Panc1 (cell line): ENCODE measurements around the gene NUPR2. TPM values are rescaled to one million over a fixed set of nuclear protein-coding genes. Genes with fewer than 3 reads are reported as not detected.
"Not testable (repeated sequence)": the region's sequence is repeated elsewhere in the genome, so short reads cannot be mapped to it uniquely, and the experiment has no call there.

ENCODE experiments used
- ATAC-seq: fragments of 200-7000 bp; cut with Tn5 transposase; 2 replicates; pipeline ENCODE4 v1.9.1; 2020; ENCODE audit warnings: mild to moderate bottlenecking, moderate library complexity
- BruUV-seq: library from RNA; stranded (reverse); fragments of 400-500 nt; replicated peaks from 2 replicates; lab custom pipeline; 2021; lab: Mats Ljungman, UMichigan
- CTCF ChIA-PET: fragments of 300-600 bp; sonication (Branson Sonifier 250); formaldehyde crosslinking; loops from one replicate; lab custom pipeline; 2022; ENCODE audit warnings: antibody characterized with exemption; lab: Charles Lee
- POLR2A ChIA-PET: fragments of 300-600 bp; sonication (Branson Sonifier 250); formaldehyde crosslinking; loops from one replicate; lab custom pipeline; 2022; ENCODE audit warnings: antibody characterized with exemption; lab: Charles Lee
- DNase-seq: peaks from one replicate; pipeline ENCODE4 v3.0.0-alpha.2; 2010; ENCODE audit warnings: low read depth, low spot score
- H3K27ac ChIP-seq: 2 replicates; pipeline ENCODE4 v1.5.1; 2011; ENCODE audit warnings: mild to moderate bottlenecking, low read length, inconsistent platforms
- H3K27me3 ChIP-seq: fragments of 200-500 bp; sonication (Bioruptor generic); 2 replicates; pipeline ENCODE4 v1.6.0; 2014; ENCODE audit warnings: low read length, inconsistent platforms; ENCODE audit not compliant: control insufficient read depth, insufficient read depth
- H3K36me3 ChIP-seq: fragments of 200-500 bp; sonication (Bioruptor generic); 2 replicates; pipeline ENCODE4 v1.5.1; 2014; ENCODE audit warnings: inconsistent platforms, mild to moderate bottlenecking, low read length, moderate library complexity; ENCODE audit not compliant: control insufficient read depth, insufficient read depth
- H3K4me1 ChIP-seq: 2 replicates; pipeline ENCODE4 v1.5.1; 2011; ENCODE audit warnings: inconsistent platforms, mild to moderate bottlenecking, low read length, moderate library complexity; ENCODE audit not compliant: control insufficient read depth, insufficient read depth
- H3K4me3 ChIP-seq, 2 experiments: 2 replicates each; pipeline ENCODE4 v1.5.1; 2011 to 2012; ENCODE audit warnings: low read depth in 2 of 2, low read length in 2 of 2, mild to moderate bottlenecking in 2 of 2, inconsistent platforms in 1 of 2, moderate library complexity in 1 of 2
- H3K9me3 ChIP-seq: fragments of 200-500 bp; sonication (Bioruptor generic); 2 replicates; pipeline ENCODE4 v1.5.1; 2014; ENCODE audit warnings: low read depth, mild to moderate bottlenecking, inconsistent platforms, low read length, moderate library complexity; ENCODE audit not compliant: control insufficient read depth, insufficient read depth
- CTCF ChIP-seq: fragments of 450-650 bp; IDR thresholded peaks from 2 replicates; pipeline ENCODE4 v1.5.1; 2017; ENCODE audit warnings: mild to moderate bottlenecking
- POLR2AphosphoS5 ChIP-seq: IDR thresholded peaks from 2 replicates; pipeline ENCODE4 v1.6.1; 2012; ENCODE audit warnings: mild to moderate bottlenecking, low read depth, low read length, moderate library complexity
- REST ChIP-seq, 2 experiments: IDR thresholded peaks; 2 replicates each; pipeline ENCODE4 v1.6.1; 2011 to 2012; ENCODE audit warnings: low read depth in 2 of 2, control low read depth in 1 of 2, low read length in 1 of 2, mild to moderate bottlenecking in 1 of 2, moderate library complexity in 1 of 2; ENCODE audit not compliant: insufficient read depth in 1 of 2
- SIN3A ChIP-seq: IDR thresholded peaks from 2 replicates; pipeline ENCODE4 v1.6.1; 2012; ENCODE audit warnings: low read depth, mild to moderate bottlenecking, low read length, moderate library complexity, borderline replicate concordance; ENCODE audit not compliant: insufficient read depth
- TCF7L2 ChIP-seq: IDR thresholded peaks from 2 replicates; pipeline ENCODE4 v1.6.1; 2011; ENCODE audit warnings: mild to moderate bottlenecking, low read depth, low read length, inconsistent platforms
- in situ Hi-C: cut with HindIII; loops from 2 replicates; pipeline ENCODE4 v1.10.0; 2016; ENCODE audit warnings: low sequenced_read_pairs, low pct_unique_long_range_greater_than_20kb
- intact Hi-C: fragments of 100-400 bp; cut with micrococcal nuclease; formaldehyde crosslinking; loops from one replicate; pipeline ENCODE4 v1.10.0; 2022; ENCODE audit not compliant: unreplicated experiment
- total RNA-seq: library from RNA; stranded (reverse); gene quantifications from one replicate; pipeline ENCODE4 v1.2.1, GENCODE V29; 2021; ENCODE audit not compliant: unreplicated experiment

The NUPR2 gene
- total RNA-seq, 1 experiment from 2014 or later, result not detected

- ChIA-PET POLR2A (no interaction called here), CTCF (no interaction called here)
- DNase-seq (no peak), ATAC-seq (no peak)
- intact Hi-C loops (no loop called here), in situ Hi-C loops (no loop called here)
- no peaks in the 10 kb centered on the region for H3K9me3 ChIP-seq
- no peak for TF ChIP-seq CTCF
- no peak overlapping the region for H3K27ac ChIP-seq
- H3K4me1 ChIP-seq, result 0 out of 2 replicates have a peak, but pooled peaks cover 3% of the 10 kb centered on the region
- no TSS peak for BruUV-seq
- no peaks in the 10 kb centered on the region for H3K27me3 ChIP-seq
- no peak overlapping the region for H3K4me3 ChIP-seq
- H3K36me3 ChIP-seq, result peaks cover 26% of the 10 kb centered on the region
Observed at GRCh38 chr7:56099653-56100052, 16.6 kb downstream of the NUPR2 start.

GRCh38 chr7:56098187-56099008 is 17.8 kb downstream of the NUPR2 start:
- DNase-seq, ATAC-seq, in situ Hi-C loops, intact Hi-C loops, H3K27me3 ChIP-seq, H3K27ac ChIP-seq, H3K9me3 ChIP-seq, BruUV-seq, H3K4me3 ChIP-seq, H3K4me1 ChIP-seq: not testable (repeated sequence)
- CTCF ChIA-PET, result interaction anchor here (0.6 kb wide), 1 partner anchor 47 kb away, joined by 3 read pairs; the partner anchor contains the start of genes CCT6A and PSPH
- POLR2A ChIA-PET, result interaction anchor here (0.7 kb wide), 1 partner anchor 365 kb away, joined by 5 read pairs; no protein-coding TSS in a partner anchor
- peaks cover 19% of the 10 kb centered on the region for H3K36me3 ChIP-seq

- peaks cover 15% of the 10 kb centered on the region for H3K36me3 ChIP-seq
- peaks cover 9% of the 10 kb centered on the region; the same call in 1 of the 2 replicates for H3K4me1 ChIP-seq
Observed at GRCh38 chr7:56097700-56098099, 18.5 kb downstream of the NUPR2 start.

More at GRCh38 chr7:56097700-56098099, 18.5 kb downstream of the NUPR2 start:
- in situ Hi-C loops, result no loop called here
- H3K4me3 ChIP-seq, result no peak overlapping the region
- intact Hi-C loops, result no loop called here
- H3K9me3 ChIP-seq, result no peaks in the 10 kb centered on the region
- H3K27me3 ChIP-seq, result no peaks in the 10 kb centered on the region
- no peak for TF ChIP-seq REST (IDR thresholded peaks at IDR 0.05; ENCODE audit: insufficient read depth in 1 of 2, low read depth in 2 of 2, low read length in 1 of 2)
- TF ChIP-seq TCF7L2, result no peak
- no peak for TF ChIP-seq CTCF
- no peak for TF ChIP-seq SIN3A
- no peak for TF ChIP-seq POLR2AphosphoS5
- ChIA-PET CTCF (no interaction called here), POLR2A (no interaction called here)
- DNase-seq (no peak), ATAC-seq (peak; percentile 32; the same call in 1 of the 2 replicates)
- BruUV-seq, result no TSS peak
- H3K27ac ChIP-seq, result no peak overlapping the region
